ENCODE data around the gene COPB2.

- TF ChIP-seq RAD21 (IDR thresholded peaks at IDR 0.05; ENCODE audit: low read length) (no peak), POLR2AphosphoS5 (IDR thresholded peaks at IDR 0.05; ENCODE audit: low read depth, low read length) (no peak), MEF2A (IDR thresholded peaks at IDR 0.05; ENCODE audit: borderline replicate concordance, low read depth) (no peak), FOXM1 (IDR thresholded peaks at IDR 0.05; ENCODE audit: low read depth) (no peak), TAF1 (IDR thresholded peaks at IDR 0.05; ENCODE audit: borderline replicate concordance, low read depth, low read length) (no peak), EP300 (IDR thresholded peaks at IDR 0.05; ENCODE audit: borderline replicate concordance in 1 of 2, low read depth in 1 of 2, low read length in 1 of 2) (no peak), RXRA (IDR thresholded peaks at IDR 0.05; ENCODE audit: borderline replicate concordance, low read depth) (no peak)
- TF ChIP-seq, protein P1, sequence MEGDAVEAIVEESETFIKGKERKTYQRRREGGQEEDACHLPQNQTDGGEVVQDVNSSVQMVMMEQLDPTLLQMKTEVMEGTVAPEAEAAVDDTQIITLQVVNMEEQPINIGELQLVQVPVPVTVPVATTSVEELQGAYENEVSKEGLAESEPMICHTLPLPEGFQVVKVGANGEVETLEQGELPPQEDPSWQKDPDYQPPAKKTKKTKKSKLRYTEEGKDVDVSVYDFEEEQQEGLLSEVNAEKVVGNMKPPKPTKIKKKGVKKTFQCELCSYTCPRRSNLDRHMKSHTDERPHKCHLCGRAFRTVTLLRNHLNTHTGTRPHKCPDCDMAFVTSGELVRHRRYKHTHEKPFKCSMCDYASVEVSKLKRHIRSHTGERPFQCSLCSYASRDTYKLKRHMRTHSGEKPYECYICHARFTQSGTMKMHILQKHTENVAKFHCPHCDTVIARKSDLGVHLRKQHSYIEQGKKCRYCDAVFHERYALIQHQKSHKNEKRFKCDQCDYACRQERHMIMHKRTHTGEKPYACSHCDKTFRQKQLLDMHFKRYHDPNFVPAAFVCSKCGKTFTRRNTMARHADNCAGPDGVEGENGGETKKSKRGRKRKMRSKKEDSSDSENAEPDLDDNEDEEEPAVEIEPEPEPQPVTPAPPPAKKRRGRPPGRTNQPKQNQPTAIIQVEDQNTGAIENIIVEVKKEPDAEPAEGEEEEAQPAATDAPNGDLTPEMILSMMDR (IDR thresholded peaks at IDR 0.05), result no peak
These were observed 81.6 kb downstream of the COPB2 start for GRCh38 chr3:139307601-139308555.

Measured in SK-N-SH (cell line).